Kidney glomerular epithelial cell (primary cell): ENCODE measurements around the gene USP33.
A peak's percentile ranks its signal among the peaks of the same experiment; 100 is the strongest.
"Not testable (repeated sequence)": the region's sequence is repeated elsewhere in the genome, so short reads cannot be mapped to it uniquely, and the experiment has no call there.

ENCODE experiments used
- DNase-seq: peaks from one replicate; lab custom pipeline; 2025; lab: John Stamatoyannopoulos, UW

Gene USP33

DNA sequence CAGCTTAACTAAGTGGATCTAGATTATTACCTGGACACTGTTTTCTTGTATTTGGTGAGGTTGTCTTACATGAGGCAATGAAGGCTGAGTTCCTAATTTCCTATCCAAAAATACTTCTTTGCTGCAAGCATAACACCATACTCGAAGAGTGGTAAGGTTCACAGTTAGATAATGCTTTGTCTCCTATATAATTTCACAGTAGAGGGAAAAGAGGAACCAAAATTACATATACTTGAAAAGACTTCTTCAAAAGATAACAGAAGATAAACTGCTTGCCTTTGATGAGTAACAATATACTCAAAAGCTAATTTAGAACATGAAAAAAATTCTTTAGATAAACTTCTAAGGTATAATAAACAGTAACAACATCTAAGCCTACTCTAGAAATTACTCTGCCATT lies 20.4 kb downstream of the USP33 start:
- no peak for DNase-seq

DNA sequence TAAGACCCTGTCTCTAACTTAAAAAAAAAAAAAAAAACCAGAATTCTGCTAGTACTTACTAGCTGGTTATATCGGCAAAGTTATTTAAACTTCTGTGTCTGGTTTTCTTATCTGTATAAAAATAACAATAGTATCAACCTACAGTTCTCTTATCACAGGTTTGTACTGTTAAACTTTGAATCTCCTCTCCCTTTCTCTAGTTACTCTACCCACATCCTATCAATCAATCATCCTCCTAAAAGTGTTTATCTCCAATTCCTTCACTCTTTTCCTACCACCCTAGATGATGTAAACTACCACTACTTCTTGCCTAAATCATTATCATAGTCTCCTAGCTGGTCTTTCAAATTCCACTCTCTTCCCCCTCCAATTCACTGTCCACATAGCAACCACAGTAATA lies 27.6 kb downstream of the USP33 start:
- DNase-seq = no peak

DNA sequence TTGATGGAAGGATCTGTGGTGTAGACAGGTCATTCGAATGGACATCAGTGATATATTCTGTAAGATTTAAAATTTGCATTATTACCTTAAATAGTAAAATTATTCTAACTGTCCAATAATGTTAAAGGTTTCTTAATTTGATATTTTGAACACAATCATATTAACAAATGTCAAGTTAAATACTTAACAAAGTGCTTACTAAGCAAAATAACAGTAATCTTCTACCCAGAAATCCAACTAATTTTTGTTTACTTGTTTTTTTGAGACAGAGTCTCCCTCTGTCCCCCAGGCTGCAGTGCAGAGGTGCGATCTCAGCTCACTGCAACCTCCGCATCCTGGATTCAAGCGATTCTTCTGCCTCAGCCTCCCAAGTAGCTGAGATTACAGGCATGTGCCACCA lies 33.9 kb downstream of the USP33 start:
- no peak for DNase-seq

DNA sequence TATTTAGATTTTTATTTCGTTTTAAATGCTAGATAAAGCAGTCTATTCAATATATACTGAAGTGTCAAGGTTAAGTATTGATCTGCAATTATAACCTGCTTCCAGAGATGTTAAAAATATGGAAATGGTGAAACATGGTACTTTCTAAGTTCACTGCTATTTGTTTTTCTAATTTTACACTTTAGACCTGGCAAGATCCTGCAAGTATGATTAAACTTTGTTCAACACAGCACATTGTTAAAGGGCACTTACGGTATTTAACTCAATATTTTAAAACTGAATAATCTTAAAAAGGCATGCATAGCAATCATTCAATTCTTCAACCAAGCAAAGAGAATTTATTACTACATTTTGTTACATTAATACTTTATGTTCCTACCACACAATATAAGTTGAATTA lies 41.5 kb downstream of the USP33 start:
- DNase-seq = no peak

DNA sequence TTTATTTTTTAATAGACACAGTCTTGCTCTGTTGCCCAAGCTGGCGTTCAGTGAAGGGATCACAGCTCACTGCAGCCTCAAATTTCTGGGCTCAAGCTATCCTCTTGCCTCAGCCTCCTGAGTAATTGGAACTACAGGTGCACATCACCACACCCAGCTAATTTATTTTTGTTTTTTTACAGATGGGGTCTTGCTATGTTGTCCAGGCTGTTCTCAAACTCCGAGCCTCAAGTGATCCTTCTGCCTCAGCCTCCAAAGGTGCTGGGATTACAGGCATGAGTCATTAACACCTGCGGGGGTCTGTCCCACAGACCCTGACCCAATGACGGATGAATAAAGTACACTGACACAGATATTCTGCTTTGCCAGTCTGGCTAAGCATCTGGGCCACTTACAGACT lies 43.6 kb downstream of the USP33 start:
- DNase-seq = no peak

DNA sequence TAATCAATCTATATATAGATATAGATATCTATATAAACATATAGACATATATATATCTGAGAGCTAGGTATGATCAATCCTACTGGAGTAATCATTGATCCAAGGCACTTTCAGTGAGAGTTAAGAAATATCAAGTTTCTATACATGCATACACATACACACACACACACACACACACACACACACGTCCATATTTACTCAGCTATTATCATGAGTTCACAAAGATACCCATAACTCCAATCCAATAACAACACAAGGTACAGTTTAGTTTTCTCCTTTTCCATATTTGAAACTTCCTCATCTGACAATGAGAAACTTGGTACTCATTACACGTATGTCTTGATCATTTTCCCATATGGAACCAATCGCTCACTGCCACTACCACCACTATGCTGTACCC lies 49.9 kb downstream of the USP33 start:
- no peak for DNase-seq

DNA sequence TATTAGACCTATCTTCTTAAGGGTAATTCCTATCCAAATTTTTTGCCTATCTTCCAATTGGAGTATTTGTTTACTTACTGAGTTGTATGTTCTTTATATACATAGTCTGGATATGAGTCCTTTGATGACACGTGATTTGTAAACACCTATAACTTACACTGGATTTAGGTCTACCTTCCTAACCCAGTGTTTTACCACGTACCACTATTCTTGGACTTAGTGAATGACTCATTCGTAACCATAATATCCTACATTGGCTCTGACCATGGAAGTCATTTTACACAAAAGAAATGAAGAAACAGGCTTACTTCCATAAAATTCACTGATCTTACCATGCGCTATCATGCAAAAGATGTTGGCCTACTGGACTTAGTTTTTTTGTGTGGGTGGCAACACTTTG lies 53.3 kb downstream of the USP33 start:
- DNase-seq = no peak

DNA sequence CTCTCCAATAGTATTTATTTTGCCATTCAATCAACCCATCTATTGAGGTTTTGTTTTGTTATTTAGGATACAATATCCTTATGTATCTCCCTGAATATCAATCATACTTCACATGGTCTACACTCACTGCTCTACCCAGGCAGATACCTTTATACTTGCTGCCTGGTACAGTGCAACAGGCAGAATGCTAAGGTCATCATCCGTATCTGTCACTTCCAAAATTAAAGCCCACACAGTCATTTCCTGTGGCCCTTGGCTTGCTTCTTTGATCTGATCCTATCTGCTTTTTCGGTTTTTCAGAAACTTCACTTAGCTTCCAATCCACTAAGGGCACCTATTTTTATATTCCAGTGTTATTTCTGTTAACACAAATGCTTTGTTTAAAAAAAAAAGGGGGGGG lies 54.9 kb downstream of the USP33 start:
- no peak for DNase-seq

DNA sequence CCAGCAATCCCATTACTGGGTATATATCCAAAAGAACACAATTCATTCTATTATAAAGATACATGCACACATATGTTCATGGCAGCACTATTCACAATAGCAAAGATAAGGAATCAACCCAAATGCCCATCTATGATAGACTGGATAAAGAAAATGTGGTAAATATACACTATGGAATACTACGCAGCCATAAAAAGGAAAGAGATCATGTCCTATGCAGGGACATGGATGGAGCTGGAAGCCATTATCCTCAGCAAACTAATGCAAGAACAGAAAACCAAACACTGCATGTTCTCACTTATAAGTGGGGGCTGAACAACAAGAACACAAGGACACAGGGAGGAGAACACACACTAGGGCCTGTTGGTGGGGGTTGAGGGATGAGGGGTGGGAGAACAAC lies 60.0 kb downstream of the USP33 start:
- not testable (repeated sequence) for DNase-seq

DNA sequence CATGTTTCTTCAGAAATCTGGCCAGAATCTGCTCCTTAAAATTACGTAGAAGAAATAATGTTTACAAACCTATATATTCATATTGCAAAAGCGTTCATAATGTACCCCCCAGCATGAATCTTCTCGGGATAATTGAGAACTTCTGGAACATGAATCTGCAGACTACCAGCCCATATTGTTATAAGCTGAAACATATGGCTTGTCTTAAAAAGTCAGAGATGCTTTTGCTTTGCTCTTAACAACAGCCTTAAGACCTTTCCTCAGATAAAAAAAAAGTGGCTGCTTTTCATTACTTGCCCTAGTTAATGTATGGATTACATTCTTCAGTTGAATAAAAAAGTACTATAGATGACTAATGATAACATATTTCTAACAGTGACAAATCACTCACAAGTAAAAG lies 62.2 kb downstream of the USP33 start:
- DNase-seq = no peak

DNA sequence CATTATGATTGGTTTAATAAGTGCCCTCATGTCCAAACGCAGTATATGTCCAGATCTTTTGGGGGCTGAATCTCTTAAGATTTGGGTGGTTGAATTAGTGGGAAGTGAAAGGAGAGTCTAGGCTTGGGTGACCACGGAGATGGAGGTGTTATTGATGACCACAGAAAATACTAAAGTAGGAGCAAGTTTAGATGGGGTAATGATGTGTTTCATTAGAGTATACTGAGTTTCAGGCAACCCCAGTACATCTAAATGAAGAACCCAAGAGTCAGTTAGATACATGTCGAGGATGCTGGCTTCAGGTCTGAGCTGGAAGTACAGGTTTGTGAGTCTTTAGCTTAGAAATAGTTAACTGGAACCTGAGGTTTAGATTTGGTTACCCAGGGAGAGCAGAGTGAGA lies 70.7 kb downstream of the USP33 start:
- no peak for DNase-seq

DNA sequence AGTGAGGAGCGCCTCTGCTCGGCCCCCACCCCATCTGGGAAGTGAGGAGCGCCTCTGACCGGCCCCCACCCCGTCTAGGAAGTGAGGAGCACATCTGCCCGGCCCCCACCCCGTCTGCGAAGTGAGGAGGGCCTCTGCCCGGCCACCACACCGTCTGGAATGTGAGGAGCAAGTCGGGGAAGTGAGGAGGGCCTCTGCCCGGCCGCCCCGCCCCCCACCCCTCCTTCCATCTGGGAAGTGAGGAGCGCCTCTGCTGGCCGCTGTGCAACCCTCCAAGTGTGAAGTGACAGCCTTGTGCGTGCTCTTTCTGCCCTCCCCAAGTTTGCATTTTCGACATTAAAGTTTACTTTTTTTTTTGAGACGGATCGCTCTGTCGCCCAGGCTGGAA lies 72.1 kb downstream of the USP33 start:
- DNase-seq = no peak

DNA sequence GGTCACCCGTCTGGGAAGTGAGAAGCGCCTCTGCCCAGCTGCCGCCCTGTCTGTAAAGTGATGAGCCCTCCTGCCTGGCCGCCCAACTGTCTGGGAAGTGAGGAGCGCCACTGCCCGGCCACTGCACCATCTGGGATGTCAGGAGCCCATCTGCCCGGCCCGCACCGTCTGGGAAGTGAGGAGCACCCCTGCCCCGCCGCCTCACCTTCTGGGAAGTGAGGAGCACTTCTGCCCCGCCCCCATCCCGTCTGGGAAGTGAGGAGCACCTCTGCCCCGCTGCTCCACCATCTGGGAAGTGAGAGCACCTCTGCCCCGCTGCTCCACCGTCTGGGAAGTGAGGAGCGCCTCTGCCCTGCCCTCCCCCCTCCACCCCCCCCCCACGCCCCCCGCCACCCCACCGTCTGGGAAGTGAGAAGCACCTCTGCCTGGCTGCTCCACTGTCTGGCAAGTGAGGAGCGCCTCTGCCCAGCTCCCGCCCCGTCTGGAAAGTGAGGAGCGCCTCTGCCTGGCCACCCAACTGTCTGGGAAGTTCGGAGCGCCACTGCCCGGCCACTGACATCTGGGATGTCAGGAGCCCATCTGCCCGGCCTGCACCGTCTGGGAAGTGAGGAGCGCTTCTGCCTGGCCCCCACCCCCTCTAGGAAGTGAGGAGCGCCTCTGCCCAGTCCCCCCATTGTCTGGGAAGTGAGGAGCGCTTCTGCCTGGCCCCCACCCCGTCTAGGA lies 72.7 kb downstream of the USP33 start:
- no peak for DNase-seq

DNA sequence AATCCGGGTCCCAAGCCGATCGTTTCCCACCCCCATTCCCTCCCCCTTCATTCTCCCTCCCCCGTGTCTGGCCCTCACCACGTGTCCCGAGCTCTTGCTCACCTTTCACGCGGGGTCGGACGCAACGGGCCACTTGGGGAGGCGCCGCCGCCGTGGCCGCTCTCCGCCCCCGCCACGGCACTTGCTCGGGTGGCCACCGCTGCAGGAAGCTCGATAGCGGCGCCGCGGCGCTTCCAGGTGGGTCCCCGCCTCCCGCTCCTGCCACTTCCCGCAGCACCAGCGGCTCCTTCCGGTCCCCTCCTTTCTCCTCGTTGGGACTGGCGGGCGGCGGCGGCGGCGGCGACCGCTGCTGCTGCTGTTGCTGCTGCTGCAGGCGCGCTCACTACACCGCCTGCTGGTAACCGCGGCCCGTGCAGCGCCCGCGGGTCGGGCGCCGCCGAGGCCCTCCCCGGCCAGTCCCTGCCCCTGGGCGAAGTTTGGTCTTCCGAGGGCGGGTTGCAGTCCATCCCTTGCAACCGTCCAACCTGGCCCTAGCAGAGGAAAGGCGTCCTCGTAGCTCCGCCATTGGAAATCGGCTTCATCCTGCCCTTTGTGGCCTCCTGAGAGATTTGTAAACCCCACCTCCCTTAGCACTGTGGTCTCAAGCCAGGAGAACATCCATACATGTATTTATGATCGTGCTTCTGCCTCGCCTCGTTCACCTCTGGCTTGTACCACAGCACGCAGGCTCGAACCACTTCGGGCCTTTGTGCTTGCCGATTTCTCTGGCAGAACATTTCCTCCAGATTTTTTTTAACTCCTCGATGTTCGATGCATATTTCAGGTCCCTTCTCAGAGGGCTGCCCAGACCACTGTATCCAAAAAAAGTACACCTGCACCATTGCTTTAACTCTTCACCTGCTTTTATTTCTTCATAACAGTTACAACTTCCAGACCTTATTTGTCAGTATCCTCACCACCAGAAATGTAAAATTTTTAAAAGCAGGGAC lies 76.2 kb downstream of the USP33 start:
- peak; percentile 95 for DNase-seq

DNA sequence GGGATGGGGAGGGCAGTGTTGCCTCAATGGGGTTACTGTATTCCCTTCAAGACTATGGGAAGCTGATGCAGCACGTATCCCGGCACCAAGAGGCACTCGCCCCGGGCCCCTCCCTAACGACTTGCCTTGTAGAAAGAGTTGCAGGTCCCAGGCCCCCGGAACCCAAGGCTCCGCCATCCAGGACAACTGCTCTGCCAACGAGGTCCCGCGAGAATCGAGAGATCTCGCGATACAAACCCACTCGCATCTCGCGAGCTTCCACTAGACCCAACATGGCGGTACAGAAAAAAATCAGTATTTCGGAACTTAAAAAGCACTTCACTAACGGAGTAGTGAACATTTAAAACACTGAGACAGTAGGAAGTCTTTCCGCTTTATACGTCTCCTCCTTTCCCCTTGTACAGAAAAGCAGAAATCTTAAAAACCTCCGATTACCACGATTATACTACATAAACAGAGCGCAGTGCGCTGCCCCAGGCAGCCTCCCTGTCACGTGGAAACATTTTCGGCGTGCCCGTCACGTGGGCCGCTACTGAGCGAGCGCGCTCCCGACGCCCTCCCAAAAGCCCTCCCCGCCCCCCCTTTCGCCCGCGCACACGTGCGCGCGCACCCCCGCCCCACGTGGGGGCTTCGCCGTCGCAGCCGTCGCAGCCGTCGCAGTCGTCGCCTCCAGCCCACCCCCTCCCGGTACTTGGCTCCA lies 77.0 kb downstream of the USP33 start, which contains the start of gene ZZZ3:
ZZZ3 (minus strand) TSS at position 199 of the 700 bp plus-strand sequence. CDS start 49,304 bp downstream, outside the sequence.
- peak; percentile 90 for DNase-seq

DNA sequence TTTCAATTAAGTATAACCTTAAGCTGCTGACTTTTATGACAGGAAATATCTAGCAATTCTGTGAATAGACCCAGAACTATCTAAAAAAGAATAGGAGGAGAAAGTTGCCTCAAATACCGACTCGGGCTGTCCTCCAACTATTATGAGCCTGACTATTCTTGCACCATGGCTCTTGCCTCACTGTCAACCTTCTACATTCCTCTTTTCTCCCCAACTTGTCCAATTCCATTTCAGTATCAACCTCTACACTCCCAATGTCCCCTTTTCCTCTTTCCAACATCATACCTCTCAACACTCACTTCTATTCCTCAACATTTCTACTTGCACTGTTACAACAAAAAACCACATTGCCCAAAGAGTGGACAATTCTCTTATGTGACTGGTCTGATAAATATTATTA lies 79.5 kb downstream of the USP33 start:
- DNase-seq = no peak

DNA sequence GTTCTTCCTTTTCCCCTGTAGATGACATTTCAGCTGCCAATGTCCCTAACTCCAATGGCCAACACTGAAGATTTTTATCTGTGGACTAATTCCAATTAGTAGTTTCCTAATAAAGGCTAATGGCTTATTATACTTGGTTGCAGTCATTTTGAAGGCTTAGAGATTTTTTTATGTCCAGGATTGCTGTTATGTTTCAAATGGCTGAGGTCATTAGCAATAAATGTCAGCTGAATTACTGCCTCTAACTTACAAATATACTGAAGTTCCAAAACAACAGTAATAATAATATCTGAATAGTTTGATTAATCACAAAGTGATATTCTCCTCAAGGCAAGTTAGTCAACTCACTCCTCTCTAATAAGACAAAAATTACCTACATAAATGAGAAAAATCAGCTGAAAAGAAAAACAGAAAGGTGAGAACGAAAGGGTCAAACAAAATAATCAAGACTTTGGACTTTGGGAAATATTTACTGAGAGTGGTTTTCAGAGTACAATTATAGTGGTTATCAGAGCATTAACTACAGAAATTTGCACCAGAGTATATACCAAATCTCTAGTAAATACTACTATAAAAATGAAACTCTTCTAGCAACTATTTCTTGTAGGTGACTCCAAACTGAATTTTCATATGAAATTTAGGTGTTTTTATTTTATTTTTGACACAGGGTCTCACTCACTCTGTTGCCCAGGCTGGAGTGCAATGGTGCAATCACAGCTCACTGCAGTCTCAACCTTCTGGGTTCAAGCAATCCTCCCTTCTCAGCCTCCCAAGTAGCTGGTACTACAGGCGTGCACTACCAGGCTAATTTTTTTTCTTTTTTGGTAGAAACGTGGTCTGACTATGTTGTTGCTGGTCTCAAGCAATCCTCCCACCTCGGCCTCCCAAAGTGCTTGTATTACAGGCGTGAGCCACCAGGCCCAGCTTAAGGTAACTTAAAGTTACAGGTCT lies 80.7 kb downstream of the USP33 start:
- DNase-seq = no peak

DNA sequence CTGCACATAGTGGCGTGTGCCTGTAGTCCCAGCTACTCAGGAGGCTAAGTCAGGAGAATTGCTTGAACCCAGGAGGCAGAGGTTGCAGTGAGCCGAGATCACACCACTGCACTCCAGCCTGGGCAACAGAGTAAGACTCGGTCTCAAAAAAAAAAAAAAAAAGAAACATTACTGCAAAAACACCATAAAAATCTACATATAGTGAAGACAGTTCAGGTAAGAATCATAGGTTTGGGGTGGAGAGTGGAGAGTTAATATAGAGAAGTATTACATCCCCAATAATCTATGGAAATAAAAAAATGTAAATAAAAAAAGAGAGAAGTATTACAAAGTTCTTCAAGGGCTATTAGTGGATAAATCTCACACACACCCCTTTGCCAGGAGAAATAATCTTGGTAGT lies 84.8 kb downstream of the USP33 start:
- not testable (repeated sequence) for DNase-seq

DNA sequence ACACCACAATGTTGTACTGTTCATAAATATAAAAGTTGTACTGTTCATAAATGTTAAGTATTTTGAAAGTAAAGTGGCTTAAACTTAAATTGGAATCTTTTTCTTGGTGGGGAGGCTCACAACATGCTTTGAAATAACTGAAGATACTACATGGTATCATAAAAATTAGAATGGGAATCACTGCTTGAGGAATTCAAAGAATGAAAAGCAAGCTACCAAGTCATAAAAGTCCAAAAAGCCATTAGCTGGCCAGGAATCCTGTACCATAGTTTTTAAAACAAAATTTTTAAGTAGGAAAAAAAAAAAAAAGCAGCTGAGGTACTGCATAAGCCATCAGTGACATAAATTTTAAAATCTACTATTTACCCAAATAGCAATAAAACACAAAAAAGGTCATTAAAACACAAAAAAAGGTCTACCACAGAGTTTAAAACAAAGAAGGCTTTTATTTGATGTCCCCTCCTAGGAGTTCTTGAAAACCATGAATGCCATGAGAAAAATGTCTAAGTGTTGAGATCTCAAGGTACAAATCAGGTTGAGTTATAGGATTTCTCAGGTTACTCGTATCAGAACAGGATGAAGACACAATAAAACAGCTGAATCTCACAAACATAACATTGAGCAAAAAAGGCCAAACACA lies 85.8 kb downstream of the USP33 start:
- DNase-seq = no peak

DNA sequence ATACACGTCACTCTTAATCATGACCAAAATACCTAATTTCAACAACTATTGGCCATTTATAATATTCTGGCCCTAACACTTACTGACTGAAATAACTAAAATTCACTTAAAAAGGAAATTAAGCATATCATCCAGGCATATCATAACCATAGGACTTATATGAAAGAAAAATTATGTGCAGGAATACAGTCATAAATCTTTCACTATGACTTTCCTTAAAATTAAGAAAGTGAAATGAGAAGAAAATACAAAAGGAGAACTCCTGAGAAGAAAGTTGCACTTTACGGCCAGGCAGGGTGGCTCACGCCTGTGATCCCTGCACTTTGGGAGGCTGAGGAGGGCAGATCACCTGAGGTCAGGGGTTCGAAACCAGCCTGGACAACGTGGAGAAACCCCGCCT lies 86.6 kb downstream of the USP33 start:
- no peak for DNase-seq

DNA sequence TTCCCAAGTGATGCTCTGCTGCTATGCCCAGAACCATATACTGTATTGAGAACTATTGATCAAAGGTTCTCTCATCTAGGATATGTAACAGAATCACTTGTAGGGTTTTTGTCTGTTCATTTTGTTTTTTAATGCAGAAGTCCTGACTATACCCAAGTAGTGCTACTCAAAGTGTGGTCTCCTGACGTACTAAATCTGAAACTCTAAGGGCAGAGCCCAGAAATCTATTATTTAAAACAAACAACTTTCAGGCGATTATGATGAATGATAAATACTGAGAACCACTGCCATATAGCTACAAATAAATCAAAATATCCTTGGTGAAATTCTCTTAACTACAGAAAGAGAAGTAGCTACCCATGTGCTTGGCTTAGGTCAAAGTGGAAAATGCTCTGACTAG lies 87.3 kb downstream of the USP33 start:
- no peak for DNase-seq
